ENCODE results near the gene RREB1. TPM values are rescaled to one million over a fixed set of nuclear protein-coding genes. Genes with fewer than 3 reads are reported as not detected.

Gene RREB1
- total RNA-seq, 1 donor from 2014 or later: 17.5 TPM

- peak in 1 of 2 donors; percentile 49 for DNase-seq (ENCODE audit: low read depth in 2 of 2)
Observed at GRCh38 chr6:7222197-7222596, 114.4 kb downstream of the RREB1 start.

DNA sequence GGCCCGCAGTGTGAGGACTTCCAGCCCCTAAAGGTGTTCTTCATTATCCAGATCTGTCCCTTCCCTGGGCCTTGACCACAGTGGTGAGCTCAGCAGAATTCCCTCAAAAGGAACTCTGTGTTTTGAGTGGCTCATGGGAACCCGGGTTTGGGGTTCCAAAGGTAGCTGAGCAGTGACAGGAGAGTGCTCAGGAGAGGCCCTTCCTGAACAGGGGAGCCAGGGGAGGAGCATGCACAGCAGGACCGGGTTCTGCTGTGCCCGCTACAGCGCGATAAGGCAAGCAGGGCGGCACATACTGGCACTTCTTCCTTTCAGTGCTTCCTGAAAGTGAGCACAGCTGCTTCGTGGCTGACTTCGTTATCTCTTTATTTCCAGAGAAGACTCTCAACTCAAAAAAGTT, 117.0 kb downstream of the RREB1 start:
- DNase-seq (ENCODE audit: low read depth in 2 of 2): no peak

DNA sequence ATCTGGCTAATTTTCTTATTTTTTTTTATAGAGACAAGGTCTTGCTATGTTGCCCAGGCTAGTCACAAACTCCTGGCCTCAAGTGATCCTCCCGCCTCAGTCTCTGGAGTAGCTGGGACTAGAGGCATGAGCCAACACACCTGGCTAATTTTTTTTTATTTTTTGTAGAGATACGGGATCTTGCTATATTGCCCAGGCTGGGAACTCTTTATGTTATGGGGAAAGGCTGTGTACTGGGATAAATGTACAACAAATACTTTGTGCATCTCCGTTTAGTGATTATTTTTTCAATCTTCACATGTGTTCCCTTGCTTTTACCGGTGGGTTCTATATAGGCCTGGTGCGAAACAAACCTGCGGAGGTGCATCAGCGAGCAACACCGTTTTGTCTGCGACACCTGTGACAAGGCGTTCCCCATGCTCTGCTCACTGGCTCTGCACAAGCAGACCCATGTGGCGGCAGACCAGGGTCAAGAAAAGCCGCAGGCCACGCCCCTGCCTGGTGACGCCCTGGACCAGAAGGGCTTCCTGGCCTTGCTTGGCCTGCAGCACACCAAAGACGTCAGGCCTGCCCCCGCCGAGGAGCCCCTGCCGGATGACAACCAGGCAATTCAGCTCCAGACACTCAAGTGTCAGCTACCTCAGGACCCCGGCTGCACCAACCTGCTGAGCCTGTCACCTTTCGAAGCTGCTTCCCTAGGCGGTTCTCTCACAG, 121.1 kb downstream of the RREB1 start:
- no peak for DNase-seq (ENCODE audit: low read depth in 2 of 2)

- DNase-seq (ENCODE audit: low read depth in 2 of 2): no peak
Observed at GRCh38 chr6:7229376-7230326, 121.9 kb downstream of the RREB1 start.

DNA sequence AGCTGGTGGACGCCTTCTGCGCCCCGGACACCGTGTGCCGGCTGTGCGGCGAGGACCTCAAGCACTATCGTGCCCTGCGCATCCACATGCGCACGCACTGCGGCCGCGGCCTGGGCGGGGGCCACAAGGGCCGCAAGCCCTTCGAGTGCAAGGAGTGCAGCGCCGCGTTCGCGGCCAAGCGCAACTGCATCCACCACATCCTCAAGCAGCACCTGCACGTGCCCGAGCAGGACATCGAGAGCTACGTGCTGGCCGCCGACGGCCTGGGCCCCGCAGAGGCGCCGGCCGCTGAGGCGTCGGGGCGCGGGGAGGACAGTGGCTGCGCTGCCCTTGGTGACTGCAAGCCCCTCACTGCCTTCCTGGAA, 122.5 kb downstream of the RREB1 start:
- DNase-seq (ENCODE audit: low read depth in 2 of 2): no peak

DNA sequence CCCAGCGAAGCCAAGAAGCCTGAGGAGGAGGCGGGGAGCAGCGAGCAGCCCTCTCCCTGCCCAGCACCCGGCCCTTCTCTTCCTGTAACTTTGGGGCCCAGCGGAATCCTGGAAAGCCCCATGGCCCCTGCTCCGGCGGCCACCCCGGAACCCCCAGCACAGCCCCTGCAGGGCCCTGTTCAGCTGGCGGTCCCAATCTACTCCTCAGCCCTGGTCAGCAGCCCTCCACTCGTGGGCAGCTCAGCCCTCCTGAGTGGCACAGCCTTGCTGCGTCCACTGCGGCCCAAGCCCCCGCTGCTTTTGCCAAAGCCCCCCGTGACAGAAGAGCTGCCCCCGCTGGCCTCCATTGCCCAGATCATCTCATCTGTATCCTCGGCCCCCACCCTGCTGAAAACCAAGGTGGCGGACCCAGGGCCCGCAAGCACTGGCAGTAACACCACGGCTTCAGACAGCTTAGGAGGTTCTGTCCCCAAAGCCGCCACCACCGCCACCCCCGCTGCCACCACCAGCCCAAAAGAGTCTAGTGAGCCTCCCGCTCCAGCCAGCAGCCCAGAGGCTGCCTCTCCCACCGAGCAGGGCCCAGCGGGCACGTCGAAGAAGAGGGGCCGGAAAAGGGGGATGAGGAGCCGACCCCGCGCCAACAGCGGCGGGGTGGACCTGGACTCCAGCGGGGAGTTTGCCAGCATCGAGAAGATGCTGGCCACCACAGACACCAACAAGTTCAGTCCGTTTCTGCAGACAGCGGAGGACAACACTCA, 123.4 kb downstream of the RREB1 start:
- DNase-seq (ENCODE audit: low read depth in 2 of 2): no peak

- DNase-seq (ENCODE audit: low read depth in 2 of 2): peak in 1 of 2 donors; percentile 47
Observed at GRCh38 chr6:7232351-7232750, 124.6 kb downstream of the RREB1 start.

- DNase-seq (ENCODE audit: low read depth in 2 of 2): no peak
Observed at GRCh38 chr6:7234547-7234946, 126.8 kb downstream of the RREB1 start.

DNA sequence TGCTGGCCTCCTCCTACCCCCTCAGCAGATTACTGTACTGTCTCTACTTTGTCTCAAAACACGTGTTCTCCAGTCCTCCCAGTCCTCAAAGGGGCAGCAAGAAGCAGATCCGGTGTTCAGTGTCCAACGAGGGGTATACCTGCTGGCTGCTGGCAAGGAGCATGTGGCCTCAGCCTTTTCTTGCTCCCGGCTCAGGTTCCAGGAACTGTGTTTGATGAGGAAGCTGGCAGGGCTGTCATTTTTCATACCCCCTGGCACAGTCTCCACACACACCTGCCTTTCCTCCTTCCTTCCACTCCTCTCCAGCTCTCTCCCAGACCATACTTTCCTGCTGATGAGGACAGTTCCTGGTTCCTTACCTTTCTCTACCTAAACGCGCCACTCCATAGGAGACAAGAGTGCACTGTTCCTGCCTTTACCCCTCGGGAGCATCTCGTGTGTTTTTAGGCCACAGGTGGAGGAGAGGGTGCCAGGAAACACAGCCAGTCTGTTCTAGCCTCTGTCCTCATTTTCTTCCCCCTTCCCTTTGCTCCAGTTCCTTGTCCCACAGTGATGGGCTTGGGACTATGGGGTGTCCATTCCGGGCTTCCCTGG, 128.0 kb downstream of the RREB1 start:
- no peak for DNase-seq (ENCODE audit: low read depth in 2 of 2)

DNA sequence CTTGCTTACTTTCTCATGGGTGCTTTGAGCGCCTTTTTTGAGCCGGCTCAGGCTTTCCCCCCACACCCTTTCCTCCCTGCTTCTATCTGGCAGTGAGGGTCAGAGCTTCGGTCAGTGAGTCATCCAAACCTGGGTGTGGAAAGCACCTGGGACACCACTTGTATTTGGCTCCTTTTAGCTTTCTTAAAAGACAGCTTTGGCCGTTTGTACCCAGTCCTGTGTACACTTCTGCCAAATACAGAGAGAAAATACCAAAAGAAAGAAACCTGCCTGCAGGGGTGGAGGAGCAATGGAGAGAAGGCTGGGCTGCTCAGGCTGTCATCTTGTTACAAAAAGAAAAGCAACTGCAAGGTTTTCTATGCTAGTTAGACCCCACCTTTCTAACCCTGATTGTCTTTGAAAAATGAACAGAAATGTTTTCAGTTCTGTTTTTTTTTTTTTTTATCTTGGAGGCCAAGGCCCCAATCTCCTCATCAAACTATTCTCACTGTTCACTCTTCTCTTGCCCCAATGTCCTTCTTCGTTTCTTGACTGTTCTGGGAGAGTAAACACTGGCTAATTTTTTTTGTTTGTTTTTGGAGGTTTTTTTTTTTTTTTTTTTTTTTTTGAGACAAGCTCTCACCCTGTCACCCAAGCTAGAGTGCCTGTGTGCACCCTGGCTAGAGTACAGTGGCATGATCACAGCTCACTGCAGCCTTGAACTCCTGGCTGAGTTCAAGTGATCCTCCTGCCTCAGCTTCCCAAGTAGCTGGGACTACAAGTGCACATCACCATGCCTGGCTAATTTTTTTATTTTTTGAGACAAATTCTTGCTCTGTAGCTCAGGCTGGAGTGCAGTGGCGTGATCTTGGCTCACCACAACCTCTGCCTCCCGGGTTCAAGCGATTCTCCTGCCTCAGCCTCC, 128.8 kb downstream of the RREB1 start:
- no peak for DNase-seq (ENCODE audit: low read depth in 2 of 2)

DNA sequence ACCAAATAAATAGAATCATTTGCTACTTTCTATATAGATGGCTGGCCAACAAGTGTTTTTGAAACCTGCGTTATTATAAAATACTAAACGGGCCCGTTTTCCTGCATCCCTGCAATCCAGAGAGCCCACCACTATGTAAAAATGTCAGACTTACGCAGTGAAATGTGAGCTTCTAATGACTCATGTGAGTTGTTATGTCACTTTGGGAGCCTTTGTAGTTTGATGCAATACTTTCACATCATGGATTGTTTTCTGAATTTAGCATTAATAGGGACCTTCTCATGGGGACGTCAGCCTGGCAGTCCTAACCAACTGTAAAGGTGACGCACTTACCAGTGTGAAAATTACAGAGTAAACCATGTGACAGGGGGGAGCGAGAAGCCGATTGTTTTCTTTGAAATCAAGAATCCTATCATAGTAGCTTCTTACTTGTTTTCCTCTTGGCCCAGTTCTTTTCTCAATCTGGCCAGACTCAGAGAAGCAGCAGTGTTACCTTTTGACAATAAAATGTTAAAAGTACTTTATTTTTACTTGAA, 130.0 kb downstream of the RREB1 start:
- no peak for DNase-seq (ENCODE audit: low read depth in 2 of 2)

- DNase-seq (ENCODE audit: low read depth in 2 of 2): no peak
Observed at GRCh38 chr6:7238526-7238899, 130.8 kb downstream of the RREB1 start.

GRCh38 chr6:7238900-7239589, 131.3 kb downstream of the RREB1 start:
- DNase-seq (ENCODE audit: low read depth in 2 of 2): peak; percentile 80 to 92

GRCh38 chr6:7239590-7239948, 131.8 kb downstream of the RREB1 start:
- no peak for DNase-seq (ENCODE audit: low read depth in 2 of 2)

- no peak for DNase-seq (ENCODE audit: low read depth in 2 of 2)
Observed at GRCh38 chr6:7240351-7240750, 132.6 kb downstream of the RREB1 start.

DNA sequence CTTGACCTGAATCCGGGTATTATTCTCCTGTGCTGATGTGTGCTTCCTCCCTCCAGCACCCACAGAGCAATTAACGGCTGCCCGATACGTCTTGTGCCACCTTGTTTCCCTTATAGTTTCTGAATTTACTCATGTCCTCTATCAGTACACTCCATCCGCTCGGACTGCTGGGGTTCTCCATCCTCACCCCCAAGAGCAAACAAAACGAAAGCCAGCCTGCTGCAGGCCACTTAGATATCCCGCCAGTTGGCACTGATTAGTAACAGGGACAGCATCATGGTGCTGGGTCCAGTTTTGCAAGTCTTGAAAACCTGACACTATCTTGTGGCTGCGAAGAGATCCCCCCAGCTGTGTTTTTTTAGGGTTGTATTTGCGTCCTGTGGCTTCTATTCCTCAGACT, 133.4 kb downstream of the RREB1 start:
- no peak for DNase-seq (ENCODE audit: low read depth in 2 of 2)

DNA sequence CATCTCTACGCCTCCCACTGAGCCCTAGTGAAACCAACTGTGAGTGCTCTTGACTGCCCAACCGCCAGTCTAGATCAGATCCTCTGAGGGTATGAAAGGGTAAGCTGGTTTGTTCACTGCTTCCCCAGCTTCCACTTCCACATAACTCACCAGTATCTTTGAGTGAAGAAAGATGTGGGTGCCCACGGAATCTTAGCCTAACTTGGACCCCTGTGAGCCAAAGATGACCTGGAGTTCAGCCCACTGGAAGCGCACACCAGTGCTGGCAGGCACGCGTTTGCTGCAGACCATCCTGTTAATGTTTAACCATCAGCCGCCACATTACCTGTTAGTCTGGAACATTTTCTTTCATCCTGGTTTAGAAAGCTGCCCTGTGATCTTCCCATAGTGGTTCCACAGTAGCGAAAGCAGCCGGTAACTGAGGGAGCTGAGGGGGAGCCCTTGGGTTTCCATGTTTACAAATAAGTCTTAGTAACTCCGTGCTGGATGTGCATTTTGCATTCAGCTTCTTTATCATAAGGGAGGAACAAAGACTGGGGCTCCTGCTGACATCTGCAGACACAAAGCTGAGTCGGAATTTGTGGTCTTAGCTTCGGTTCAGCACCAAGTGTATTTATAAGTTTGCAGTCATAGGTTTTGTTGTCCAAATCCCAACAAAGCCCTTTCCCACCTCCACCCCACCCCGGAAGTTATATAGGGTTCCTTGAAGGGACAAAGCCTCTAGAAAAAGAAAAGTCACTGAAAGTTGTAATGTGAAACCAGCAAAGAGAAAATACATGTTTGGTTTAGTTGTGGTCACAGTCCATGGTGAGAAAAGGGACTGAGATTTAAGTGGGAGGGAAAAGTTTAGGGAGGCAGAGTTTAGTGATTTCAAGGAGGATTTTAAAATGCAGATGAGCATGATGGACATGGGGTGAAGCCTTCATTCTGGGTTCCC, 134.2 kb downstream of the RREB1 start:
- no peak for DNase-seq (ENCODE audit: low read depth in 2 of 2)

DNA sequence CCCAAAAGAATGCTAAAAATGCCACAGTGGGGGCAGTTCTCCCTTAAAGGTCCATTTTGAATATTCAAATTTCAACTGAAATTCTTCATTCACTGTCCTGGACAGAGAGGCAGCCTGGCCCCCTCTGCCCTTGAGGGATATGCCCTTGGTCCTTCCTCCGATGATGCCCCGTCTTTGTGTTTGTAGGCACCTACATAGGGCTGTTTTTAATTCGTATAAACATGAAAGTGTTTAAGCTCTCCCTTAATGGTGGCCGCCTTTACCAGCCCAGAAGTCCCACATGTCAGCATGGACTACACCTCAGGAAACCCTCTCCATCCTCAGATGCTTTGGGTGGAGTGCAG, 135.0 kb downstream of the RREB1 start:
- no peak for DNase-seq (ENCODE audit: low read depth in 2 of 2)
